HG03520 (cell line): ENCODE results near the gene CHTF18.

ENCODE experiments used
- ATAC-seq: cut with Tn5 transposase; IDR thresholded peaks from one replicate; pipeline ENCODE4 v1.9.1; 2021; ENCODE audit warnings: mild to moderate bottlenecking, moderate library complexity; ENCODE audit not compliant: unreplicated experiment

CHTF18 gene

DNA sequence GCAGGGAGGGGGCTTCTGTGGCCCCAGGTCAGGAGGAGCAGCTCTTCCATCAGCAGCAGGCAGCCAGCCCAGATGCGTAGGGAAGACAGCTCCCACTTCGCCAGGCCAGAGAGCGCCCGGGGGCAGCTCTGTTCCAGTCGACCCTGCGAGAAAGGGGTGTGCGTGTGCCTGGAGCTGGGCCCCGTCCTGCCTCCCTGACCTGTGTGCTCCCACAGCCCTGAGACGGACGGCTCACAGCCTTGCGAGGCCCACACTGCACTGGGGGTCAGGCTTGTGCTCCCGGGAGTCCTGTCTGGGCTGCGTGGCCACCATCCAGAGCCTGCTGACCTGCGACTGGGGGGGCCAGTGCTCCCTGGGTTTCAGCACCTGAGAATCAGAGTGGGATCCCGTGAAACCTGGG is 28.4 kb upstream of the CHTF18 start:
- ATAC-seq: no peak

DNA sequence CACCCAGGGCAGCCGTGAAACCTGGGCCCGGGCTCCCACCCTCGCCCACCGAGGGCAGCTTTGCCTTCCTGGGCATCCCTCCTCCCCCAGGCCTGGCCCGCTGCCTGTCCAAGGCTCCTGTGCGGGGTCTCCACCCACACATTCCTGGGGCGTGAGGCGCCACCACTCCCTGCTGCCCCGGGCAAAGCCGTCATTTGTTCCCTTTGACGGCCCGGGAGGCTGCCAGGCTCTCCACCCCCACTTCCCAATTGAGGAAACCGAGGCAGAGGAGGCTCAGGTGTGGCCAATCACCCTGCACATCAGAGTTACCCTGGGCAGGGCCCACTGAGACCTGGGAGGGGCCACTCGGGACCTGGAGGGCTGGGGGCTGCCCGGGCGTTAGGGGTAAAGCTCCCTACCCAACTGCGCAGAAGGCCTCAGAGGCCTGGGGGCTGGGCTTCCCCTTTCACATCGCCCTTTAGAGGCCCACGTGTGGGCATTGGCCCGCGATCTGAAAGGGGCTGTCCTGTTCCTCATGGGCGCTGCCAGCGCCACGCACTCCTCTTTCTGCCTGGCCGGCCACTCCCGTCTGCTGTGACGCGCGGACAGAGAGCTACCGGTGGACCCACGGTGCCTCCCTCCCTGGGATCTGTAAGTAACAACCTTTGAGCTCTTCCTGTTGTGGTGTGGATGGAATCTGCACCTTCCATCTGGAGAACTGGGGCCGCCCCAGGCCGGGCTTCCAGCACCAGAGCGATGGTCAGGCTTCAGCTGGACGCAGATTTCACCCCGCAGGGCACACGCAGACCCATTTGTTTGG is 27.7 kb upstream of the CHTF18 start, which contains the start of gene MSLN:
Gene MSLN (plus strand): TSS at position 190 of the 799 bp plus-strand sequence. CDS start 1,947 bp downstream, outside the sequence.
- ATAC-seq: no peak

DNA sequence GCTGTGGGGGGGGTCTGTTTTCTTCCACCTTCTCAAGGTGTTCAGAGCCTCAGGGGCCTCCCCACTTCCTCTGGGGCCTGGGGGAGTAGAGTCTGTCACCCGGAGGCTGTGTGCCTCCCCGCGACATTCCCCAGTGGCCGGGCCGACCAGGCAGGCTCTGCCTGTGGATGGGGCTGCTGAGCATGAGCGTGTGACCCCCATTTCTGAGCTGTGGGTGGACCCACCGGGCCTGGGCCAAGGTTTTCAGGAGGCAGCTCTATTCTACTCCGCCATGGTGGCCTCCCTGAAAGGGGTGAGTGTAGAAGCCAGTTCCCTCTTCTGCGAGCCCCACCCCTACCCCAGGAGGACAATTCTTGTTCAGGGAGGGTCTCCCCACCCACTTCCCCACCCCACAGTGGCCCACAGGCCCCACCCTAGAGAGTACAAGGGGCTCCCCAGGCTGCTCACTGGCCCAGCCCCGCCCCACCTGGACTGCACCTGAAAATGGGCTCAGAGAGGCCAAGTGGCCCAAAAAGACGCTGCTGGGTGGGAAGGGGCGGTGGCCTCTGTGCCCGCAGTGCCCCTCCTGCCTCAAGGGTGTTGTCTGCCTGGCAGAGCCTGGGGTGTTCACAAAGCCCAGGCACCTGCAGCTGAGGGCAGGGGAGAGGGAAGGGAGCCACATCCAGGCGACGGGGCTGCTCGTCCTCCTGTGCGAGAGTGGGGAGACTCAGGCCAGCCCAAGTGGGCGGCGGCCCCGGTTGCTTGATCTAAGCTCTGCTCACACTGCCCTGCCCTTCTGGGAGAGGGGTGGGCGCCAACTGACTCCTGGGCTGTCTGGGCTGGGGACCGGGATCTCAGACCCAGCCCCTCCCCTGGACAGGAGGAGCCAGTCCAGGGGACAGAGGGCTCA is 26.6 kb upstream of the CHTF18 start:
- ATAC-seq: no peak

DNA sequence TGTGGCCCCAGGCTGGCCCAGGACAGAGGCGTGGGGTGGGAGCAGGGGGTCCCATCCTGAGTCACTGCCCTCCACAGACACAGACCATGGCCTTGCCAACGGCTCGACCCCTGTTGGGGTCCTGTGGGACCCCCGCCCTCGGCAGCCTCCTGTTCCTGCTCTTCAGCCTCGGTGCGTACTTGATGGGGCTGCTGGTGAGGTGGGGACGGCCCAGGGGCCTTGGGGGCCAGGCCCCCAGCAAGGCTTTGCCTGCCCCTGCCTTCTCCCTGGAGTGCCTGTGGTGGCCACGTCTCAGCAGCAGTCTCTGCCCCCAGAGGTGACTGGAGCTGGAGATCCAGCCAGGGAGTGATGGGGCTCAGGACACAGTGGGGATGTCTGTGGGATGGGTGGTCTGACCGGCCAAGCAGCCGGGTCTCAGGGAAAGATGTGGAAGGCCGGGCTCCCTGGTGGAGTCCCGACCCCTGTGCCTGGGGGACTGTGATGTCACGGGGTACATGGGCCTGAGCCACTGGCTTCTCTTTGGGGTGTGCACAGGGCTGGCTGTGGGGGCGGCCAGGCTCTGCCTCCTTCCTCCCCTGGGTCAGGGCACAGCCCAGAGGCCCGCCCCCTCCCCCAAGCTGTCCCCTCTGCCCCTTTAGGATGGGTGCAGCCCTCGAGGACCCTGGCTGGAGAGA is 25.7 kb upstream of the CHTF18 start:
- no peak for ATAC-seq

DNA sequence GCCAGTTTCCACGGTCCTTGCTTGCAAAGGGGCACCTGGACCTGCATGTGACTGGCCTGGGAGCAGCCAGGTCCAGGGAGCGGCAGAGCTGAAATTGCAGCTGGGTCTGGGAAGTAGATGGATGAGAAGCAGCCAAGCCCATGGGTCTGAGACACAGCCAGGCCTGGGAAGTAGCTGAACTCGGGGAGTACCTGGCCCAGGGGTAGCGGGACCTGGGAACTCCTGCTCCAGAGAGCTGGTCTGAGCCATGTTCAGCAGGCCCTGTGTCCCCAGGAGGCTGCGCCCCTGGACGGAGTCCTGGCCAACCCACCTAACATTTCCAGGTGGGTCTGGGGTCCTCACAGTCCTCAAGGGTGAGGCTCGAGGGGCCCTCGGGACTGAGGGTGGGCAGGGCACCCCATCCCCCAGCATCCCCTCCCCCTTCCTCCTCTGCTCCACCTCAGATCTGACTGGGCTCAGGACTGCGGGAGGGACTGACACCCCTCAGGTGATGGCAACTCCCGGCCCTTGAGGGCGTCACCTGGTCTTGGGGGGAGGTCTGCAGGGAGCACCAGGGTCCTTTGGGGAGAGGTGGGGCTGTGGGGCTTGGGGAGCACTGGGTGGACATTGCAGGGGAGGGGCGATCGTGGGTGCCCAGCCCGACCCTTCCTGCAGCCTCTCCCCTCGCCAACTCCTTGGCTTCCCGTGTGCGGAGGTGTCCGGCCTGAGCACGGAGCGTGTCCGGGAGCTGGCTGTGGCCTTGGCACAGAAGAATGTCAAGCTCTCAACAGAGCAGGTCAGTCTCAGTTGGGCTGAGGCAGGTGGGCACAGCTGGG is 24.8 kb upstream of the CHTF18 start:
- no peak for ATAC-seq

DNA sequence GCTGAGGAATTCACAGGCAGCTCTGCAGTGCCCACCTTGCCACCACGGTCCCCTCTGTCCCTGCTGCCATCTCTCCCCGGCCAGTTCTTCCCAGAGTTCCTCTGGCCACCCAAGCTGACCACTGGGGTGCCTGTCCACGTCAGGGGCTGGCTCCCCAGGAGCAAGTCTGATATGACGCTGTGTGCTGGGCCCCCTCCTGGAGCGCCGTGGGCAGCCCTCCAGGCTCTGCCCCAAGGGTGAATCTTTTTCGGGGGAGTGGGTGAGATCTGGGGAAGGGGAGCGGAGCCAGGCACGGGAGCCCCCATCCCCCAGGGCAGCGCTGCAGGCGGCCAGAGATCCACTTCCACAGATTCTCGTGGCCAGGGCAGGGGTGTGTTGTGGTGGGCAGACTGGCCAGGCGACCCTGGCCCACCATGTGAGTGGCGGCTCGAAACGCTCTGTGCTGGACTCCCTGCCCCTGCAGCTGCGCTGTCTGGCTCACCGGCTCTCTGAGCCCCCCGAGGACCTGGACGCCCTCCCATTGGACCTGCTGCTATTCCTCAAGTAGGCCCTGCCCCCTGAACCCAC is 24.2 kb upstream of the CHTF18 start:
- ATAC-seq: no peak

DNA sequence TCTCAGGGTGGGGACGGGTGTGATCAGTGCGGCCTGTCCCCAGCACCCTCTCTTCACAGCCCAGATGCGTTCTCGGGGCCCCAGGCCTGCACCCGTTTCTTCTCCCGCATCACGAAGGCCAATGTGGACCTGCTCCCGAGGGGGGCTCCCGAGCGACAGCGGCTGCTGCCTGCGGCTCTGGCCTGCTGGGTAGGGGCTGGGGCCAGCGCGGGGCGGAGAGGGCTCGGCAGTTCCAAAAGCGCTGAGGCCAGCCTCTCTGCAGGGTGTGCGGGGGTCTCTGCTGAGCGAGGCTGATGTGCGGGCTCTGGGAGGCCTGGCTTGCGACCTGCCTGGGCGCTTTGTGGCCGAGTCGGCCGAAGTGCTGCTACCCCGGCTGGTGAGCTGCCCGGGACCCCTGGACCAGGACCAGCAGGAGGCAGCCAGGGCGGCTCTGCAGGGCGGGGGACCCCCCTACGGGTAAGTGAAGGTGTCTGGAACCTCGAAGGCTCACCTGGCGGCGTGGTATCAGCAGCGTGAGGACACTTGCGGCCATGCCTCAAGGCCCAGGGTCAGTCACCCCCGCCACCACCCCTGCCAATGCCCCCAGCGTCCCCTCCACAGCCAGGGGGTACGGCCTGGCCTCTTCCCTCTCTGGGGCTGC is 23.5 kb upstream of the CHTF18 start:
- no peak for ATAC-seq

DNA sequence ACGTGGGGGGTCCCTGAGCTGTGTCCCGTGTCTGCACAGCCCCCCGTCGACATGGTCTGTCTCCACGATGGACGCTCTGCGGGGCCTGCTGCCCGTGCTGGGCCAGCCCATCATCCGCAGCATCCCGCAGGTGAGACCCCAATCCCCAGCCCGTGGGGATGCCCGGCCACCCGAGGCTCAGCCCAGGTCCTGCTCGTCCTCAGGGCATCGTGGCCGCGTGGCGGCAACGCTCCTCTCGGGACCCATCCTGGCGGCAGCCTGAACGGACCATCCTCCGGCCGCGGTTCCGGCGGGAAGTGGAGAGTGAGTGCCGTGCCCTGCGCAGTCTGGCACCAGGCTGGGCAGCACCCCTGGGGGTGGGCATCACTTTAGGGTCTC is 22.9 kb upstream of the CHTF18 start:
- ATAC-seq: no peak

DNA sequence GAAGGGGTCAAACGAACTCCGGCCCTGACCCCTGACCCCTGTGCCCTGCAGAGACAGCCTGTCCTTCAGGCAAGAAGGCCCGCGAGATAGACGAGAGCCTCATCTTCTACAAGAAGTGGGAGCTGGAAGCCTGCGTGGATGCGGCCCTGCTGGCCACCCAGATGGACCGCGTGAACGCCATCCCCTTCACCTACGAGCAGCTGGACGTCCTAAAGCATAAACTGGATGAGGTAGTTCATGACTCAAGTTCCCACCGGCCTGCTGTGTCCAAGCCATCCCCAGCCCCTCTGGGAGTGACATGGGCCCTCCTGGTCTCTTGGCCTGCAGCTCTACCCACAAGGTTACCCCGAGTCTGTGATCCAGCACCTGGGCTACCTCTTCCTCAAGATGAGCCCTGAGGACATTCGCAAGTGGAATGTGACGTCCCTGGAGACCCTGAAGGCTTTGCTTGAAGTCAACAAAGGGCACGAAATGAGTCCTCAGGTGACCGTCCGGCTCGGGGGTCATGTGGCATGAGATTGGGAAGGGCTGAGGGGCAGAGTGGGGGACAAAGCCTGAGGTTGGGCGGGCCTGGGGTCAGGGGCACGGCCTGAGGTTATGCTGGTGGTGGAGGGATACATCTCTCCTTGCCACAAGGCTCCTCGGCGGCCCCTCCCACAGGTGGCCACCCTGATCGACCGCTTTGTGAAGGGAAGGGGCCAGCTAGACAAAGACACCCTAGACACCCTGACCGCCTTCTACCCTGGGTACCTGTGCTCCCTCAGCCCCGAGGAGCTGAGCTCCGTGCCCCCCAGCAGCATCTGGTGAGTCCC is 22.2 kb upstream of the CHTF18 start:
- ATAC-seq: no peak

DNA sequence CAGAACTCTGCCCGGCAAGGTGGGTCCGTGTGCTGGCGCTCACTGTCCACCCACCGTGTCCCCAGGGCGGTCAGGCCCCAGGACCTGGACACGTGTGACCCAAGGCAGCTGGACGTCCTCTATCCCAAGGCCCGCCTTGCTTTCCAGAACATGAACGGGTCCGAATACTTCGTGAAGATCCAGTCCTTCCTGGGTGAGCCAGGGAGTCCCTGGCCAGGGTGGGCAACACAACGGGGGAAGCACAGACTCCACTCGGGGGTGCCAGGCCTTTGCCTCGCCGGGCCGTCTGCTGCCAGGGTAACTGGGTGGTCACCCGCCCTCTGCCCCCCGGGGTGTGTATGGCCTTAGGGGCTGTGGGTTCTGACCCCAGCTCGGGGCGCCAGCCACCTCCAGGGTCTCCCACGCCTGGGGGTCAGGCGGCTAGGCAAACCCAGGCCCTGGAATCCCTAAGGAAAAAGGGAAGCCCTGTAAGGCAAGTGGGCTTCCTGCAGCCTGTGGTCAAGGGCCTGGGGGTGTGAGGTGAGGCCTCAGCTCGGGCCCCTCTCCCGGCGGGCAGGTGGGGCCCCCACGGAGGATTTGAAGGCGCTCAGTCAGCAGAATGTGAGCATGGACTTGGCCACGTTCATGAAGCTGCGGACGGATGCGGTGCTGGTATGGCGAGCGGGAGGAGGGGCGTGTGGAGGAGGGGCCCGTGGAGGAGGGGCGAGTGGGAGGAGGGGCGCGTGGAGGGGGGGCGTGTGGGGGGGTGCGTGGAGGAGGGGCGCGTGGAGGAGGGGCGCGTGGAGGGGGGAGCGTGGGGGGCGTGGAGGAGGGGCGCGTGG is 21.4 kb upstream of the CHTF18 start:
- no peak for ATAC-seq

DNA sequence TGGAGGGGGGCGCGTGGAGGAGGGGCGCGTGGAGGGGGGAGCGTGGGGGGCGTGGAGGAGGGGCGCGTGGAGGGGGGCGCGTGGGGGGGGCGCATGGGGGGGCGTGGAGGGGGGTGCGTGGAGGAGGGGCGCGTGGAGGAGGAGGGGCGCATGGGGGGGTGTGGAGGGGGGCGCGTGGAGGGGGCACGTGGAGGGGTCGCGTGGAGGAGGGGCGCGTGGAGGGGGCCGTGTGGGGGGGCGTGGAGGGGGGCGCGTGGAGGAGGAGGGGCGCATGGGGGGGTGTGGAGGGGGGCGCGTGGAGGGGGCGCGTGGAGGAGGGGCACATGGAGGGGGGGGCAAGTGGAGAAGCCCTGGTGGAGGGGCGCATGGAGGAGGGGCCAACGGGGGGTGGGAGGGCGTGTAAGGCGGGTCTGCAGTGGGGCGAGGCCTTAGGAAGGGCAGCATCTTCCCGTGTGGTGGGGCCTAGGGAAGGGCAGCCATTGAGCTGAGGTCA is 20.6 kb upstream of the CHTF18 start:
- ATAC-seq: no peak

DNA sequence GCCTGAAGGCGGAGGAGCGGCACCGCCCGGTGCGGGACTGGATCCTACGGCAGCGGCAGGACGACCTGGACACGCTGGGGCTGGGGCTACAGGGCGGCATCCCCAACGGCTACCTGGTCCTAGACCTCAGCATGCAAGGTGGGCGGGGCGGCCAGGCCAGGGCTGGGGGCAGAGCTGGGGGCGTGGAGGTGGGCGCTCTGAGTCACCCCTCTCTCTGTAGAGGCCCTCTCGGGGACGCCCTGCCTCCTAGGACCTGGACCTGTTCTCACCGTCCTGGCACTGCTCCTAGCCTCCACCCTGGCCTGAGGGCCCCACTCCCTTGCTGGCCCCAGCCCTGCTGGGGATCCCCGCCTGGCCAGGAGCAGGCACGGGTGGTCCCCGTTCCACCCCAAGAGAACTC is 20.0 kb upstream of the CHTF18 start:
- ATAC-seq: no peak

DNA sequence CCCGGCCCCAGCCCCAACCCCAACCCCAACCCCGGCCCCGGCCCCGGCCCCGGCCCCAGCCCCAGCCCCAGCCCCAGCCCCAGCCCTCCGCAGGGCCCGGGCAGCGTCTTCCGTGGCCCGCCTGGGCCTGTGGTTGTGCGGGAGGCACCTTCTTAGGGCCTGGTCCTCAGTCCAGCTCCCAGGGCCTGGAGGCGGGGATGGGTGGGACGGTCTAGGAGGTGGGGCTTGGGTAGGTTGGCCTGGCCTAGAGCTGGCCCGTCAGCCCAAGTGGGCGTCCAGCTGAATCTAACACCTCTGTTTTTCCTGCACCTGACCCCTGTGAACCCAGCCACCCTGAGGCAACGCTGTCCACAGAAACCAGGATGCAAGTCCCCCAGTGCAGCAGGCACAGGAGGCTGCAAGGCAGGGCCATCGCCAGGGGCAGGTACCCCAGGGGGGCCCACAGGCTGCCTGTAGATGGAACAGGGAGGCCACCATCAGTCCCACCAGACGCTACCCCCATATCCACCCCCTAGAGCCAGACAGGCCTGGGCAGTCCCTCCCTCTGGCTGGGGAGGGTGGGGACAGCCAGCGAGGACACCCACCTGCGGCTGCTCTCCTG is 19.1 kb upstream of the CHTF18 start:
- ATAC-seq: no peak

DNA sequence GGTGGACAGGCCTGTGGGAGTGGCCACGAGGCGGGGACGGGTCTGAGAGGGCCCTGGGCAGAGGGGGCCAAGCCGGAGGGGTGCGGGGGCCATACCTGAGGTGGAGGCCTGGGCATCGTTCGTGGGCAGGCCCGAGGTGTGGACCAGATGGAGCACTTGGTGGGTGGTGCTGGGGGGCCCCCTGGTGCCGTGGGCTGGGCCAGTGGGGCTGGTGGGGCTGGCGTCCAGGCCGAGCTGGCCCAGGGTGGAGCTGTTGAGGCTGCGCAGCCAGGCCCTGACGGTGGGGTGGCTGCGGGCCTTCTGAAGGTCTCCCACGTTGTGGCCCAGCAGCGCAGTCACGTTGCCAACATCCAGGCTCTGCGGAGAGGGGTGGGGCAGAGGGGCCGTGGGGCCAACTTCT is 18.5 kb upstream of the CHTF18 start:
- no peak for ATAC-seq

DNA sequence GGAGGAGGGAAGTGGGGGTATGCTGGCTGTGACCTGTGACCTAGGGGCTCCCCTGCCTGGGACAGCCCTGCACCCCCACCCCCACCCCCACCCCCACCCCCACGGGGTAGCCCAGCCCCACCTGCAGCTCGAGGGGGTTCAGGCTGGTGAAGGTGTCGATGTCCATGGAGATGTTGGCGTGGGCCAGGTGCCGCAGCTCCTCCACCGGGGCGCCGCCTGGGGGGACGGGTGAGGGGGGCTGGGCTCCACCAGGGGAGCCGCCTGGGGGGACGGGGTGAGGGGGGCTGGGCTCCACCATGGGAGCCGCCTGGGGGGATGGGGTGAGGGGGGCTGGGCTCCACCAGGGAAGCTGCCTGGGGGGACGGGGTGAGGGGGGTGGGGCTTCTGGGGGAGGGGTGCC is 18.0 kb upstream of the CHTF18 start:
- no peak for ATAC-seq

DNA sequence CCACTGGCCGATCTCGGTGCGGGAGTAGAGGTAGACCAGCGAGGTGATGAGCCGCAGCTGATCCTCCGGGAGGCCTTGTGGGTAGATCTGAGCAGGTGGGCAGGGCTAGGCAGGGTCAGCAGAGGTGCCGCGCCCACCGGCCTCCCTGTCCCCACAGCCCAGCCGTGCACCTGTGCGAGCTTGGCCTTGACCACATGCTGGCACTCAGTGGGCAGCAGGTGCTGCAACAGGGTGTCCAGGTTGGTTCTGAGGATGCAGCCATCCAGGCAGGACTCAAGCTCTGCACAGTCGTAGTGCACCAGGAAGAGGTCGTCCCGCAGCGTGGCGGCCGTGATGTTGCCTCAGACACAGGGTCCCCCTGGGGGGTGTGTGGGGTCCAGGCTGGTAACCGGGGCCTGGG is 15.5 kb upstream of the CHTF18 start:
- ATAC-seq: no peak
